ENCODE measurements around the gene RPSA. TPM values are rescaled to one million over a fixed set of nuclear protein-coding genes. Genes with fewer than 3 reads are reported as not detected.

RPSA gene
- total RNA-seq, 1 donor: 1,413 TPM

DNA sequence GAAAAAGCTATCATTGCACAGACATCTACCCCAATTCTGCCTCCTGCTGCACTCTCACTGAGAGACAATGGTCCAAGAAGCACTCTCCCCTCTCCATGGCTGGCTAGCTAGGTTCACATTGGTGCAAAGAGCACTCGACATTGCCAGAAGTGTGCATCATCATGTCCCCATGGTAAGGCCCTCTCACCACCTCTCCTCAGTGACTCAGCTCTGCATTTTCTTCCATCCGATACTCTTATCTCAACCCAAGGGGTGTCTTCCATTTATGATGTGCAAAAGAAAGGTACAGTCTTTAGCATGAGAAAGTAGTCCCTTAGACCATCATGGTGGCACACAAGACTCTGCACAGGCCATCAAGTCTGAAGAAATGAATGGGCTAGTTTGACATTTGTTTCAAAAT is 14.0 kb downstream of the RPSA start:
- no peak overlapping the region for H3K4me3 ChIP-seq (ENCODE audit: low read depth, low read length)
- DNase-seq (ENCODE audit: low read depth): no peak
- TF ChIP-seq, protein P1, sequence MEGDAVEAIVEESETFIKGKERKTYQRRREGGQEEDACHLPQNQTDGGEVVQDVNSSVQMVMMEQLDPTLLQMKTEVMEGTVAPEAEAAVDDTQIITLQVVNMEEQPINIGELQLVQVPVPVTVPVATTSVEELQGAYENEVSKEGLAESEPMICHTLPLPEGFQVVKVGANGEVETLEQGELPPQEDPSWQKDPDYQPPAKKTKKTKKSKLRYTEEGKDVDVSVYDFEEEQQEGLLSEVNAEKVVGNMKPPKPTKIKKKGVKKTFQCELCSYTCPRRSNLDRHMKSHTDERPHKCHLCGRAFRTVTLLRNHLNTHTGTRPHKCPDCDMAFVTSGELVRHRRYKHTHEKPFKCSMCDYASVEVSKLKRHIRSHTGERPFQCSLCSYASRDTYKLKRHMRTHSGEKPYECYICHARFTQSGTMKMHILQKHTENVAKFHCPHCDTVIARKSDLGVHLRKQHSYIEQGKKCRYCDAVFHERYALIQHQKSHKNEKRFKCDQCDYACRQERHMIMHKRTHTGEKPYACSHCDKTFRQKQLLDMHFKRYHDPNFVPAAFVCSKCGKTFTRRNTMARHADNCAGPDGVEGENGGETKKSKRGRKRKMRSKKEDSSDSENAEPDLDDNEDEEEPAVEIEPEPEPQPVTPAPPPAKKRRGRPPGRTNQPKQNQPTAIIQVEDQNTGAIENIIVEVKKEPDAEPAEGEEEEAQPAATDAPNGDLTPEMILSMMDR (IDR thresholded peaks at IDR 0.05; ENCODE audit: insufficient read depth, low read length): no peak

DNA sequence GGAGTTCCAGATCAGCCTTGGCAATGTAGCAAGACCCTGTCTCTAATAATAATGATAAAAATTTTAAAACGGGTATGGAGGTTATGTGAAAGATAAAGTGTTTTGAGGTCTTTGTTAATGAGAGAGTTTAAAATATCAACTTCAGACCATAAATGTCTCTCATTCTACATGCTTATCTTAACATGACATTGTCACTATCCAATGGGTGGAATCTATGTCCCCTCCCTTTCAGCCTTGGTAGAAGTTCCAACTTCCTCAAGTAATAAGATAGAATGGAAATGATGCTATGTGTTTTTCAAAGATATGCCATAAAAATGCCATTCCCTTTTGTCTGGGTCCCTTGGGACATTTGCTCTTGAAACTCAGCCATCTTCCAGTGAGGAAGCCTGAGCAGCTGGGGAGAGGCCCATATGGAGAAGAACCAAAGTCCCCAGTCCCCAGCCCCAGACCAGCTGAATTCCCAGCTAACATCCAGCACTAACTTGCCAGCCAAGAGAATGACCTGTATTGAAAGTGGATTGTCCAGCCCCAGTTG is 17.0 kb downstream of the RPSA start:
- no peak for DNase-seq (ENCODE audit: low read depth)
- TF ChIP-seq, protein P1 (IDR thresholded peaks at IDR 0.05; ENCODE audit: insufficient read depth, low read length): no peak

DNA sequence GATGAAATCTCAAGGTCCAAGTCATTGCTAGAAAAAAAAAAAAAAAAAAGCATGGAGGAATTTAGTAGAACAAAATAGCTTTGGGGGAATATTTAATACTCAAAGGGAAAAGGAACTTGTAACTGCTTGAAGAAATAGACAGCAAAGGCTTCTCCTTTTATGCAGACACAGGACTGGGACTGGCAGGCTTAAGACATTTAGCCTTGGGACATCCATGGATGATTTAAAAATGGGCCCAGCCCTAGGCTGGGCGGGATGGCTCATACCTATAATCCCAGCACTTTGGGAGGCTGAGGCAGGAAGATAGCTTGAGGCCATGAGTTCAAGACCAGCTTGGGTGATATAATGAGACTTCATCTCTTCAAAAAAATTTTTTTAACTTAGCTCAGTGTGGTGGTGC is 19.8 kb downstream of the RPSA start:
- H3K4me3 ChIP-seq (ENCODE audit: low read depth, low read length): no peak overlapping the region
- DNase-seq (ENCODE audit: low read depth): no peak
- TF ChIP-seq, protein P1 (IDR thresholded peaks at IDR 0.05; ENCODE audit: insufficient read depth, low read length): no peak

More for the DNA sequence above, 17.0 kb downstream of the RPSA start:
- H3K4me3 ChIP-seq (ENCODE audit: low read depth, low read length): no peak overlapping the region

DNA sequence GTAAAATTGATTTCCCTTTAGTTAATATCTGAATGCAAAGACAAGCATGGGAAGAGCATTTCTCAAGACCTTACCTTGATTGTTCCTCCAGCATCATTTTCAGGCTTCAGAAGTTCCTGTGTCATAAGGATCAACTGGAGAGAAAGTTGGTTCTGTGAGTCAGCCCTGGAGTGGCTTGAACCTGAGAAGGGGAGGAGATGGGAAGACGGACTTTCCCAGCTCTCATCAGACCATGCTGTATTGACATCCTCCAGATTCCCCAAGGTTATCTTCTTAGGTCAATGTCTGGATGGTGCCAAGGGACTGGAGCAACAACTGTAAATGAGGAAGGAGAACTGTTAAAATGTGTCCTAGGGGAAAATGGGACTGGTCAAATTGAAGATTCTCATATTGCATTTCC is 21.0 kb downstream of the RPSA start:
- DNase-seq (ENCODE audit: low read depth): no peak
- no peak overlapping the region for H3K4me3 ChIP-seq (ENCODE audit: low read depth, low read length)
- TF ChIP-seq, protein P1 (IDR thresholded peaks at IDR 0.05; ENCODE audit: insufficient read depth, low read length): no peak

DNA sequence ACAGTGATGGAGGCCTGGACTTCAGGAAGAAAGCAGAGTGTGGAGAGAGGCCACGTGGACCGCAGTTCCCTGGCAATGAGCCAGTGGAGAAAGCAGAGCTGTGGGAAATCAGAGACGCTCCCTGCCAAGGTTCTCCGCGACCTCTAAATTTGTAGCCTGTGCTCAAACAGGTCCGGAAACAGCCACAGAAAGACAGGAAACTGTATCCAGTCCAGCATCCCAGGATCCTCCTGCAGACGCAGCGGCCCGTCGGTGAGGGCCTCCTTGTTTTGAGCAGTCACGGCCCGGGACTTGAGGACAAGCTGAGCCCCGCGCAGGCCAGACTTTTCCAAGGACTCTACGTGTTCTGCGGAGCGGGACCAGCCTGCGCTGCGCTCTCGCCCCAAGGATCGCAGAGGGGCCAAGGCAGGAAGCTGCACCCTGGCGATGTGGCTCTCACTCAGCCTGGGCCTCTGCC is 22.3 kb downstream of the RPSA start:
- H3K4me3 ChIP-seq (ENCODE audit: low read depth, low read length): no peak overlapping the region
- DNase-seq (ENCODE audit: low read depth): no peak
- TF ChIP-seq, protein P1 (IDR thresholded peaks at IDR 0.05; ENCODE audit: insufficient read depth, low read length): no peak

DNA sequence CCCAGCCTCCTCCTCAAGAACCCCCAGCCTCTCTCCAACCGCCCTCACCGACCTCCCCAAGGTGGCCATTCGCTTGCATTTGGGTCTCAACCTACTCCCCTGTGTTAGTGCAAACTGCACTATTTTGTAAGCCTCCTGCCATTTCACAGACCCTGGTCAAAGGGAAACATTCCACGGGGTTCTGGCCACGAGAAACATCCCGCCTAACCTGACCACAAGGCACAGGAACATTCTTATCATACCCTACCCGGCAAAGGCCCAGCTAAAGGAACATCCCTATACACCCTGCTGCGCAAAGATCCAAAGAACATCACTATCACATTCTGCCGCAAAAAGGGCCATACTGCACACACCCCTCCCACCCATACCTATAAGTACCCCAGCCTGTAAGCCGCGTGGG is 22.9 kb downstream of the RPSA start:
- no peak overlapping the region for H3K4me3 ChIP-seq (ENCODE audit: low read depth, low read length)
- no peak for DNase-seq (ENCODE audit: low read depth)
- TF ChIP-seq, protein P1 (IDR thresholded peaks at IDR 0.05; ENCODE audit: insufficient read depth, low read length): no peak

DNA sequence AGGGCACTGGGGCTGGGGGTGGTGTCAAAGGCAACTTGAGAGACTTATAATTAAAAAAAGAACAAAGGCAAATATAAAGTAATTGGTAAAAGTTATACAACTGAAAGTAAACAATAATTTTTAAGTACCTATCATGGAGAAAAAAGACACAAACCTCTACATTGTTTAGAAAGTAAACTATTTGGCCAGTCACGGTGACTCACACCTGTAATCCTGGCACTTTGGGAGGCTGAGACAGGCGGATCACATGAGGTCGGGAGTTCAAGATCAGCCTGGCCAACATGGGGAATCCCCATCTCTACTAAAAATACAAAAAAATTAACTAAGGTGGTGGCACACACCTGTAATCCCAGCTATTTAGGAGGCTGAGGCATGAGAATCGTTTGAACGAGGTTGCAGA is 25.8 kb downstream of the RPSA start:
- H3K4me3 ChIP-seq (ENCODE audit: low read depth, low read length): no peak overlapping the region
- TF ChIP-seq, protein P1 (IDR thresholded peaks at IDR 0.05; ENCODE audit: insufficient read depth, low read length): no peak
- DNase-seq (ENCODE audit: low read depth): no peak
